Measurements from ENCODE around the gene CYTH2. TPM values are rescaled to one million over a fixed set of nuclear protein-coding genes. Genes with fewer than 3 reads are reported as not detected.

CYTH2 gene
- total and polyA plus RNA-seq, 9 of the 15 experiments (the other 6 are each of a cell fraction or from before 2014, with no cell fraction given), result 1.8 to 45.2 (median 23.8) TPM

DNA sequence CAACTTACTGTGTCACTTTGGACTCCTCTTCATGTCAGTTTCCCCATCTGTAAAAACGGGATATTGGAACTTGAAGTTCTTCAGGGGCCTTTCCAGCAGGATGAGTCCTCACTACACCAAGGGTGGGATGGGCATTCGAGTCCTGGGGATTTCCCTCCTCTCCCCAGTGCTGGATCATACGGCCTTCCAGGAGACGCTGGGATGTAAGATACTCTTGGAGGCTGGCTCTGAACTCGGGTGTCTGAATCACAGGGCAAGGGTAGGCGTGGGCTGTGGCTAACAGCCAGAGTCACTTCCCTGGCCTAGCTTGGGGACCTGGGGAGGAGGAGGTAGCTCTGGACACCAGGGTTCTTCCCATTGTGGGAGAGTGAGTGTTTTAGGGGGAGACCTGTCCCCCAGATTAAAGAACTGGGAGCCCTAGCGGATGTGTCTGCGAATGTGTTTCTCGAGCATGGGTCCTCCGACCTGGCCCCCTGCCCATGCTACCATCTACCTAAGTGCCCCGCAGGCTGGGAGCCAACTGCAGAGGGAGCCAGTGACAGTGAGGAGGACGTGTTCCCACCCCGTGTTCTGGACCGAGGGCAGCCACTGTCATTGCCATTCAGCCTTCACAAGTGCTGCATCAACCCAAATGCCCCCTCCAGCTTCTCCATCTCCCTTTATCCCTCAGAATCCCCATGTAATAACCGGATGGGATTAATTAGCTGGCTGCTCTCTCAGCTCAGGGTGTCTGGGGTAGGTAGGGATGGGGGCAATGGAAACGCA, 2.4 kb upstream of the CYTH2 start (continued):
- TF ChIP-seq, protein P1, sequence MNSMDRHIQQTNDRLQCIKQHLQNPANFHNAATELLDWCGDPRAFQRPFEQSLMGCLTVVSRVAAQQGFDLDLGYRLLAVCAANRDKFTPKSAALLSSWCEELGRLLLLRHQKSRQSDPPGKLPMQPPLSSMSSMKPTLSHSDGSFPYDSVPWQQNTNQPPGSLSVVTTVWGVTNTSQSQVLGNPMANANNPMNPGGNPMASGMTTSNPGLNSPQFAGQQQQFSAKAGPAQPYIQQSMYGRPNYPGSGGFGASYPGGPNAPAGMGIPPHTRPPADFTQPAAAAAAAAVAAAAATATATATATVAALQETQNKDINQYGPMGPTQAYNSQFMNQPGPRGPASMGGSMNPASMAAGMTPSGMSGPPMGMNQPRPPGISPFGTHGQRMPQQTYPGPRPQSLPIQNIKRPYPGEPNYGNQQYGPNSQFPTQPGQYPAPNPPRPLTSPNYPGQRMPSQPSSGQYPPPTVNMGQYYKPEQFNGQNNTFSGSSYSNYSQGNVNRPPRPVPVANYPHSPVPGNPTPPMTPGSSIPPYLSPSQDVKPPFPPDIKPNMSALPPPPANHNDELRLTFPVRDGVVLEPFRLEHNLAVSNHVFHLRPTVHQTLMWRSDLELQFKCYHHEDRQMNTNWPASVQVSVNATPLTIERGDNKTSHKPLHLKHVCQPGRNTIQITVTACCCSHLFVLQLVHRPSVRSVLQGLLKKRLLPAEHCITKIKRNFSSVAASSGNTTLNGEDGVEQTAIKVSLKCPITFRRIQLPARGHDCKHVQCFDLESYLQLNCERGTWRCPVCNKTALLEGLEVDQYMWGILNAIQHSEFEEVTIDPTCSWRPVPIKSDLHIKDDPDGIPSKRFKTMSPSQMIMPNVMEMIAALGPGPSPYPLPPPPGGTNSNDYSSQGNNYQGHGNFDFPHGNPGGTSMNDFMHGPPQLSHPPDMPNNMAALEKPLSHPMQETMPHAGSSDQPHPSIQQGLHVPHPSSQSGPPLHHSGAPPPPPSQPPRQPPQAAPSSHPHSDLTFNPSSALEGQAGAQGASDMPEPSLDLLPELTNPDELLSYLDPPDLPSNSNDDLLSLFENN (IDR thresholded peaks at IDR 0.05; ENCODE audit: low read depth in 2 of 2, low read length in 2 of 2), result no peak
- TF ChIP-seq TAF15 (IDR thresholded peaks at IDR 0.05; ENCODE audit: low read depth, low read length) (no peak), FOXP1 (CRISPR knock-in tag; IDR thresholded peaks at IDR 0.05) (no peak), JUNB (CRISPR knock-in tag; conservative IDR thresholded peaks at IDR 0.05) (no peak), ZNF232 (CRISPR knock-in tag; IDR thresholded peaks at IDR 0.05) (no peak)
- TF ChIP-seq, protein P2, sequence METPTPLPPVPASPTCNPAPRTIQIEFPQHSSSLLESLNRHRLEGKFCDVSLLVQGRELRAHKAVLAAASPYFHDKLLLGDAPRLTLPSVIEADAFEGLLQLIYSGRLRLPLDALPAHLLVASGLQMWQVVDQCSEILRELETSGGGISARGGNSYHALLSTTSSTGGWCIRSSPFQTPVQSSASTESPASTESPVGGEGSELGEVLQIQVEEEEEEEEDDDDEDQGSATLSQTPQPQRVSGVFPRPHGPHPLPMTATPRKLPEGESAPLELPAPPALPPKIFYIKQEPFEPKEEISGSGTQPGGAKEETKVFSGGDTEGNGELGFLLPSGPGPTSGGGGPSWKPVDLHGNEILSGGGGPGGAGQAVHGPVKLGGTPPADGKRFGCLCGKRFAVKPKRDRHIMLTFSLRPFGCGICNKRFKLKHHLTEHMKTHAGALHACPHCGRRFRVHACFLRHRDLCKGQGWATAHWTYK (CRISPR knock-in tag; IDR thresholded peaks at IDR 0.05), result no peak
- TF ChIP-seq, protein P3, sequence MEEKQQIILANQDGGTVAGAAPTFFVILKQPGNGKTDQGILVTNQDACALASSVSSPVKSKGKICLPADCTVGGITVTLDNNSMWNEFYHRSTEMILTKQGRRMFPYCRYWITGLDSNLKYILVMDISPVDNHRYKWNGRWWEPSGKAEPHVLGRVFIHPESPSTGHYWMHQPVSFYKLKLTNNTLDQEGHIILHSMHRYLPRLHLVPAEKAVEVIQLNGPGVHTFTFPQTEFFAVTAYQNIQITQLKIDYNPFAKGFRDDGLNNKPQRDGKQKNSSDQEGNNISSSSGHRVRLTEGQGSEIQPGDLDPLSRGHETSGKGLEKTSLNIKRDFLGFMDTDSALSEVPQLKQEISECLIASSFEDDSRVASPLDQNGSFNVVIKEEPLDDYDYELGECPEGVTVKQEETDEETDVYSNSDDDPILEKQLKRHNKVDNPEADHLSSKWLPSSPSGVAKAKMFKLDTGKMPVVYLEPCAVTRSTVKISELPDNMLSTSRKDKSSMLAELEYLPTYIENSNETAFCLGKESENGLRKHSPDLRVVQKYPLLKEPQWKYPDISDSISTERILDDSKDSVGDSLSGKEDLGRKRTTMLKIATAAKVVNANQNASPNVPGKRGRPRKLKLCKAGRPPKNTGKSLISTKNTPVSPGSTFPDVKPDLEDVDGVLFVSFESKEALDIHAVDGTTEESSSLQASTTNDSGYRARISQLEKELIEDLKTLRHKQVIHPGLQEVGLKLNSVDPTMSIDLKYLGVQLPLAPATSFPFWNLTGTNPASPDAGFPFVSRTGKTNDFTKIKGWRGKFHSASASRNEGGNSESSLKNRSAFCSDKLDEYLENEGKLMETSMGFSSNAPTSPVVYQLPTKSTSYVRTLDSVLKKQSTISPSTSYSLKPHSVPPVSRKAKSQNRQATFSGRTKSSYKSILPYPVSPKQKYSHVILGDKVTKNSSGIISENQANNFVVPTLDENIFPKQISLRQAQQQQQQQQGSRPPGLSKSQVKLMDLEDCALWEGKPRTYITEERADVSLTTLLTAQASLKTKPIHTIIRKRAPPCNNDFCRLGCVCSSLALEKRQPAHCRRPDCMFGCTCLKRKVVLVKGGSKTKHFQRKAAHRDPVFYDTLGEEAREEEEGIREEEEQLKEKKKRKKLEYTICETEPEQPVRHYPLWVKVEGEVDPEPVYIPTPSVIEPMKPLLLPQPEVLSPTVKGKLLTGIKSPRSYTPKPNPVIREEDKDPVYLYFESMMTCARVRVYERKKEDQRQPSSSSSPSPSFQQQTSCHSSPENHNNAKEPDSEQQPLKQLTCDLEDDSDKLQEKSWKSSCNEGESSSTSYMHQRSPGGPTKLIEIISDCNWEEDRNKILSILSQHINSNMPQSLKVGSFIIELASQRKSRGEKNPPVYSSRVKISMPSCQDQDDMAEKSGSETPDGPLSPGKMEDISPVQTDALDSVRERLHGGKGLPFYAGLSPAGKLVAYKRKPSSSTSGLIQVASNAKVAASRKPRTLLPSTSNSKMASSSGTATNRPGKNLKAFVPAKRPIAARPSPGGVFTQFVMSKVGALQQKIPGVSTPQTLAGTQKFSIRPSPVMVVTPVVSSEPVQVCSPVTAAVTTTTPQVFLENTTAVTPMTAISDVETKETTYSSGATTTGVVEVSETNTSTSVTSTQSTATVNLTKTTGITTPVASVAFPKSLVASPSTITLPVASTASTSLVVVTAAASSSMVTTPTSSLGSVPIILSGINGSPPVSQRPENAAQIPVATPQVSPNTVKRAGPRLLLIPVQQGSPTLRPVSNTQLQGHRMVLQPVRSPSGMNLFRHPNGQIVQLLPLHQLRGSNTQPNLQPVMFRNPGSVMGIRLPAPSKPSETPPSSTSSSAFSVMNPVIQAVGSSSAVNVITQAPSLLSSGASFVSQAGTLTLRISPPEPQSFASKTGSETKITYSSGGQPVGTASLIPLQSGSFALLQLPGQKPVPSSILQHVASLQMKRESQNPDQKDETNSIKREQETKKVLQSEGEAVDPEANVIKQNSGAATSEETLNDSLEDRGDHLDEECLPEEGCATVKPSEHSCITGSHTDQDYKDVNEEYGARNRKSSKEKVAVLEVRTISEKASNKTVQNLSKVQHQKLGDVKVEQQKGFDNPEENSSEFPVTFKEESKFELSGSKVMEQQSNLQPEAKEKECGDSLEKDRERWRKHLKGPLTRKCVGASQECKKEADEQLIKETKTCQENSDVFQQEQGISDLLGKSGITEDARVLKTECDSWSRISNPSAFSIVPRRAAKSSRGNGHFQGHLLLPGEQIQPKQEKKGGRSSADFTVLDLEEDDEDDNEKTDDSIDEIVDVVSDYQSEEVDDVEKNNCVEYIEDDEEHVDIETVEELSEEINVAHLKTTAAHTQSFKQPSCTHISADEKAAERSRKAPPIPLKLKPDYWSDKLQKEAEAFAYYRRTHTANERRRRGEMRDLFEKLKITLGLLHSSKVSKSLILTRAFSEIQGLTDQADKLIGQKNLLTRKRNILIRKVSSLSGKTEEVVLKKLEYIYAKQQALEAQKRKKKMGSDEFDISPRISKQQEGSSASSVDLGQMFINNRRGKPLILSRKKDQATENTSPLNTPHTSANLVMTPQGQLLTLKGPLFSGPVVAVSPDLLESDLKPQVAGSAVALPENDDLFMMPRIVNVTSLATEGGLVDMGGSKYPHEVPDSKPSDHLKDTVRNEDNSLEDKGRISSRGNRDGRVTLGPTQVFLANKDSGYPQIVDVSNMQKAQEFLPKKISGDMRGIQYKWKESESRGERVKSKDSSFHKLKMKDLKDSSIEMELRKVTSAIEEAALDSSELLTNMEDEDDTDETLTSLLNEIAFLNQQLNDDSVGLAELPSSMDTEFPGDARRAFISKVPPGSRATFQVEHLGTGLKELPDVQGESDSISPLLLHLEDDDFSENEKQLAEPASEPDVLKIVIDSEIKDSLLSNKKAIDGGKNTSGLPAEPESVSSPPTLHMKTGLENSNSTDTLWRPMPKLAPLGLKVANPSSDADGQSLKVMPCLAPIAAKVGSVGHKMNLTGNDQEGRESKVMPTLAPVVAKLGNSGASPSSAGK (IDR thresholded peaks at IDR 0.05), result no peak

Measured in K562 (cell line).